Measurements from ENCODE around the gene SELENOH.
A peak's percentile ranks its signal among the peaks of the same experiment; 100 is the strongest.

DNA sequence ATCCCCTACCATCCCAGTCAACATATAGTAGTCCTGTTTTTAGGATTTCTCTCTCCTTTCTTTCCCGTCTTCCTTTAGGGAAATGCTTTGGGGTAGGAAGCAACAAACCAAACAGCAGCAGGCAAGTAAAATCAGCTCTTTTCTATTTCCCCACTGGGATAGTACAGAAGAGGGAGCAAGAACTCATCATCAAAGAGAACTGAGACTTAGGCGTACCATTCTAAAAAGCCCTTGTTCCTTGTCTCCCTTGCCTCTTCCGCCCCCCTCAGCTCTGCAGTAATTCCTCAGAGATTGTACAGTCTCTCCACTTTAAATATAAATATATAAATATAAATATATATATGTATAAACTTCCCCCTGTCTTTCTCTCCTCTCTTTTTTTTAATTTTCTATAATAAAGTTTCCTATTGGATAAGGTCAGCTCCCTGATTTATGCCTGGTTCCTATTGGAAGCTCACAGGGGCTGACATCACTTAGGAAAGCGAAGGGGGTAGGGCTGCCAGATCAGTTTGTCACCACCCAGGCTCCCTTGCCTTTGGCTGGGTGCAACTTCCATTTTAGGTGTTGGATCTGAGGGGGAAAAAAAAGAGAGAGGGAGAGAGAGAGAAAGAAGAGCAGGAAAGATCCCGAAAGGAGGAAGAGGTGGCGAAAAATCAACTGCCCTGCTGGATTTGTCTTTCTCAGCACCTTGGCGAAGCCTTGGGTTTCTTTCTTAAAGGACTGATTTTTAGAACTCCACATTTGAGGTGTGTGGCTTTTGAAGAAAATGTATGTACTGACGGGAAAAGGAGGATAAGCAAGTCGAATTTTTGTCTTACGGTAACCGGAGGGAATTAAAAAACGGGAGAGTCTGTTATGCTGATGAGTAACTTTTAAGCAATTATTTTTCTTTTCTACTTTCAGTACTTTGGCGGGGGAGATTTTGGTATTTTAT, 20.3 kb downstream of the SELENOH start, which contains the start of gene CTNND1:
- TF ChIP-seq CTCF (IDR thresholded peaks at IDR 0.05; ENCODE audit: poor library complexity) (peak; percentile 18), EZH2 (IDR thresholded peaks at IDR 0.05; ENCODE audit: borderline replicate concordance) (no peak)

All from hepatocyte (in vitro differentiated cells).